HG03095 (cell line): ENCODE measurements around the gene ROR1.

ENCODE experiments used
- ATAC-seq: cut with Tn5 transposase; IDR thresholded peaks from one replicate; pipeline ENCODE4 v1.9.1; 2021; ENCODE audit warnings: moderate library complexity; ENCODE audit not compliant: unreplicated experiment

The ROR1 gene

DNA sequence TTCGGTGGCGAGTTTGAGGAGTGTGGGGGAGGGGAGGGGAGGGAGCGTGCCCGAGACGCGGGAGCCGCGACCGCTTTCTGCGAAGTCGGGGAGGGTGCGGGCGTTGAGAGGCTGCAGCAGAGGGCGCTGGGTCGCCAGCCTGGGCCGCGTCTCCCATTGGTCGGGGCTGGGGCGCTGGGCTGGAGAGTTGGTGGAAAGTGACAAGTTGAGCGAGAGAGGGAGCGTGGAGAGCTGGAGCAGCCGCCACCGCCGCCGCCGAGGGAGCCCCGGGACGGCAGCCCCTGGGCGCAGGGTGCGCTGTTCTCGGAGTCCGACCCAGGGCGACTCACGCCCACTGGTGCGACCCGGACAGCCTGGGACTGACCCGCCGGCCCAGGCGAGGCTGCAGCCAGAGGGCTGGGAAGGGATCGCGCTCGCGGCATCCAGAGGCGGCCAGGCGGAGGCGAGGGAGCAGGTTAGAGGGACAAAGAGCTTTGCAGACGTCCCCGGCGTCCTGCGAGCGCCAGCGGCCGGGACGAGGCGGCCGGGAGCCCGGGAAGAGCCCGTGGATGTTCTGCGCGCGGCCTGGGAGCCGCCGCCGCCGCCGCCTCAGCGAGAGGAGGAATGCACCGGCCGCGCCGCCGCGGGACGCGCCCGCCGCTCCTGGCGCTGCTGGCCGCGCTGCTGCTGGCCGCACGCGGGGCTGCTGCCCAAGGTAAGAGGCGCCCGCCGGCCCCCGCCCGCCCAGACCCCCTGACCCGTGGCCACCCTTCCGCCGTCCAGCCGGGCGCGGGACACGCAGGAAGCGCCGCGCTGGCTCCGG, at the start of gene ROR1:
TSS of gene ROR1 (plus strand) at position 203 of the 802 bp plus-strand sequence.
- ATAC-seq, result peak; percentile 60

DNA sequence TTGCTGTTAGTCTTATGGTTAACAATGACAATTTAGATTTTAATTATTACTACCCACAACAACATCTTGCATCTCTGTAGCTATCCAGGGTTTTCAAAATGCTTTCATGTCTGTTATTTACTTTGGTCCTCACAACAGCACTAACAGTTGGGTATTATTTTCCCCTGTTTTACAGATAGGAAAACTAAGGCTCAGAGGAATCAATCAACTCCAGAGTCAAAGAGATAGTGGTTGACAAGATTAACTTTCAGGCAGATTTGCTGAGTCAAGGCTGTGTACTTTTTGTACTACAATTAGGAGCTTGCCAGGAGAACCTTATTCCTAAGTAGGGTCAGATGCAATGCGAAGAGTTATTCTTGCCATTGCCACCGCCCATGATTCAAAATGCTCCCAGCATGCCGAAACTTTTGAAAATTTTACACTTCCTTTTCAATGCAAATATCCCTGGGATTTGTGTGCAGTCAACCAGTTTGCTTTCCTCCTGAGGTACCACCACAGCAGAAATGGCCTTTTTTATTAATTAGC, 49.4 kb upstream of the ROR1 start:
- no peak for ATAC-seq

DNA sequence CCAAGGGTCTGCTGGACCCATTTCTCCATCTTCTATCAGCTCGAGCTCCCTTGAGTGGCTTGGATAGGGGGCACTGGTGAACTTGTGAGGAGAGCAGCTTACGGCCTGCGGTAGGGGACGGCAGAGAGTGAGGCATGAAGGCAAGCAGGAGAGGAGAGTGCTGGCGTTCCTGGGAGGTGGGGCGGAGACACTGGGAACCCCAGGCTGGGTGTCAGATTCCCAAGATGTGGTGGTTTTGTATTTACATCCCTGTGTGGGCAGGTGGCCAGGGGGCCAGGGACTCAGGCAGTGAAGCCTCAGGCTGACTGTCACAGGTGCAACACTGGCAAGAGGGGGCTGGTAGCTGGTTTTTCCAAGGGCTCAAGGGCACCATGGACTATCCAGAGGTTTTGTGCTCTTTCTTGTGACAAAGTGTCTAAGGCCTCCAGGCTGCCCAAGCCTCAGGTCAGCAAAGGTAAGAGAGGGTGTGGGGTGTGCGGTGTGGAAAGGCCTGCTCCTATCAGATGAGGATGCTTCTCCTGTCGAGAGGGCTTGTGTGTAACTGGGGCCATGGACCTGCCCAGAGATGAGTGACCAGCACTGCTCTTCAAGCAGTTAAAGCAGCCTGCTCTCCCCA, 45.1 kb upstream of the ROR1 start:
- ATAC-seq, result no peak

DNA sequence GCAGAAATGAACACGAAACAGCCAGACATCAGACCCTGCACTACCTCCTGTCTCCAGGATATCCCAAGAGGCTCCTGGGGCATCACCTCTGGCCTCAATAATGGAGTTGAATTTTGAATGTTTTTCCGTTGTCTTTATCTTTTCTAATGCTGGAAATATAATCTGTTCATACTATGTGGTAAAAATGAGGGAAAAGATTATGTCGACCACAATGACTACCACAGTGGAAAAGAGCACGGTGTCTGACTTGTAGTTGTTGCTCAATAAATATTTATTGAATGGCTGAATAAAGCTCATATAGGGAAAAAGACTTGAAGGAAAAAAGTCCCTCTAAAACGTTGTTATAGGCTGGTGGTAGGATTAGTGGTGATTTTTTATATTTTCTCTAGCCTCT, 44.6 kb upstream of the ROR1 start:
- no peak for ATAC-seq

DNA sequence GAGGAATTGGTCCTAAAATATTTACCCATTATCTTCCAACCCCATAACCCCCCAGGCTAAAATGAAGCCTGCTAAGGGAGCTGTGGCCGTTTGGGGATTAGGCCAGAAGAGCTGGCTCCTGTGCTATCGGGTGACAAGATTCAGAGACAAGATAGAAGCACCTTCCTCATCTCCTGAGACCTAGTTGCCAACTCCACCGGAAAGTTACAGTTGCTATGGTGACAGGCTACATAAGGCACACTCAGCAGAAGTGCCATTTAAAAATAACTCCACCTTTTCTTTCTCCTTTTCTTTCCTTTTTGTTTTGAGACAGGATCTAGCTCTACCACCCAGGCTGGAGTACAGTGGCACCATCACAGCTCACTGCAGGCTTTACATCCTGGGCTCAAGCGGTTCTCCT, 43.6 kb upstream of the ROR1 start:
- no peak for ATAC-seq

DNA sequence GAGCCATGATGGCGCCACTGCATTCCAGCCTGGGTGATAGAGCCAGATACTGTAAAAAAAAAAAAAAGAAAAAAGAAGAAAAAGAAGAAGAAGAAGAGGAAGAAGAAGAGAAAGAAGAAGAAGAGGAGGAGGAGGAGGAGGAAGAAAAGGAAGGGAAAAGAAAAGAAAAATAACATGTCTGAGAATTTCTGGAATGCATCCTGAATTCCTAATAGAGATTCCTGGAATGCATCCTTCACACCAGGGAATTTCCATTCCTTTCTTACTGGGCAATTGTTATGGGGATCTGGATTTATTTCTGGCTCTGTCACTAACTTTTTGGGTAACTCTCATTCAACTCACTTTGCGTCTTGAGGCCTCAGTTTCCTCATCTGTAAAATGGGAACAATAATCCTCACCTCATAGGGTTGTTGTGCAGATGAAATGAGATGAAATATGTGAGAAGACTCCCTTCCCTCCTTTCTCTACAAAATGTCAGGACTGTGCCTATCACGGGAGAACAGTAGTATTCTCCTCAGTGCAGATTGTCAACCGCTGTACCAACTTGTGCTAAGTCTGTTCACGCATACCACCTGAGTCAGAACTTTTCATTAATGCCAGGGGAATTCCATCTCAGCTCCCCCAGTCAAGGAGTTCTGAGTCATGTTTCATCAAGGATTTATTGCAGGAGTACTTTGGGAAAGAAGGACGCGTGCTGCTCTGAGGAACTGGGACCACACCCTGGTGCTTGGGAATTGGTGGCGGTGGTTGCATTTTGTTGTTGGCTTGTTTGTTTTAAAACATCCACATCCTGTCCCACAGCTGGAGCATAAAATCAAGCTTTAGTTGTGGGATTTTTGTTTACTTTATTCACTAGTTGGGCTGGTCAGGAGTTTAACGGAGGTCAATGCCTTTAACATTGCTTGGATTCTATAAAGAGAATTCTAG, 42.4 kb upstream of the ROR1 start:
- no peak for ATAC-seq

DNA sequence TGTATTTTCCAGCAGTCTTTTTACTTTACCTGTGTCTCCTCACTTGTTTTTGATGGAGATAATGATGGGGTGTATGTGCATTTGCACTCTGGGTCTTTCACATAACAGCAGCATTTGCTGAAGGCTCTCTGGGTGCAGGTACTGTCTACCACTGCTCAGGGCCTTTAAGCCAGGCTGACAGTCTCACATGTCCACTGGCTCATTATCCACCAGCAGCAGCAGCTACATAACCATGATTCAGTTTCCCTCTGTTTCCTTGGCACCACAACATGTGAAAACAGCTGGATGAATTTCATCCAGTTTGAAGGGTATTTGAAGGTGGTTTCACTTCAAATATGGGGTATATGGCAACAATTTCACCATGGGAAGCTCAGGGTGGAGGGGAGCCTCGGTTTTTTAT, 41.2 kb upstream of the ROR1 start:
- no peak for ATAC-seq

DNA sequence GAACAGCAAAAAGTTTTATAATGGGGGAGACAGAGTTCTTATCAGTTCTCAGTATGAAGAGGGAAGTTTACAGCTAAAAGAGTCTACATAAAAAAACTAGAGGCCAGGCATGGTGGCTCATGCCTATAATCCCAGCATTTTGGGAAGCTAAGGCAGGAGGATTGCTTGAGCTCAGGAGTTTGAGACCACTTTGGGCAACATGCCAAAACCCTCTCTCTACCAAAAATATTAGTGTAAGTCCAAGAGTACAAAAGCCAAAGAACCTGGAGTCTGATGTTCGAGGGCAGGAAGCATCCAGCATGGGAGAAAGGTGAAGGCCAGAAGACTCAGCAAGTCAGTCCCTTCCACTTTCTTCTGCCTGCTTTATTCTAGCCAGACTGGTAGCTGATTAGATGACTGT, 35.0 kb upstream of the ROR1 start:
- no peak for ATAC-seq

DNA sequence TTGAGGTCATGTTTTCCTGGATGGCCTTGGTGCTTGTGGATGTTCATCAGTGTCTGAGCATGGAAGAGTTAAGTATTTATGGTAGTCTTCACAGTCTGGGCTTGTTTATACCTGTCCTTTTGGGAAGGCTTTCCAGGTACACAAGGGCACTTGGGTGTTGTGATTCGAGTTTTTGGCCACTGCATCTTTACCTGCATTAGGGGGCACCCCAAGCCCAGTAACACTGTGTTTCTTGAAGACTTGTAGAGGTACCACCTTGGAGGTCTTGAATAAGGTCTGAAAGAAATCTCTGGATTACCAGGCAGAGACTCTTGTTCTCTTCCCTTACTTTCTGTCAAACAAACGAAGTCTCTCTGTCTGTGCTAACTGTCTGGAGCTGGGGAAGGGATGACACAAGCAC, 34.4 kb upstream of the ROR1 start:
- ATAC-seq, result no peak

DNA sequence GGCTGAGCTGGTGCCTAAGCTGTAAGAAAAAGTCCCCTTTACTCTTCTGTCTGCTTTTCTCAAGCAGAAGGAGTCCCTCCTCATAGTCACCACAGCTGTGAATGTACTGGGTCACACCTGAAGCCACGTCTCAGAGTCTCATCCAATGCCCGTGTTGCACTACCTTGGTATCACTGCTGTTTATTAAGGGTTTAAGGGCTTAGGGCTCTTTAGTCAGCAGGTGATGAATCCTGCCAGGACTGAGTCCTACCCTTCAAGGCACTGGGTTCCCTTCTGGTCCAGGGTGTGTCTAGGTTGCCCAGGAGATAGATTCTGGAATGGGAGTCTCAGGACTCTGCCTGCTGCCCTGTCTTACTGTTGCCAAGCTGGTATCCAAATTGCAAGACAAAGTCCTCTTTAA, 33.4 kb upstream of the ROR1 start:
- ATAC-seq, result no peak

DNA sequence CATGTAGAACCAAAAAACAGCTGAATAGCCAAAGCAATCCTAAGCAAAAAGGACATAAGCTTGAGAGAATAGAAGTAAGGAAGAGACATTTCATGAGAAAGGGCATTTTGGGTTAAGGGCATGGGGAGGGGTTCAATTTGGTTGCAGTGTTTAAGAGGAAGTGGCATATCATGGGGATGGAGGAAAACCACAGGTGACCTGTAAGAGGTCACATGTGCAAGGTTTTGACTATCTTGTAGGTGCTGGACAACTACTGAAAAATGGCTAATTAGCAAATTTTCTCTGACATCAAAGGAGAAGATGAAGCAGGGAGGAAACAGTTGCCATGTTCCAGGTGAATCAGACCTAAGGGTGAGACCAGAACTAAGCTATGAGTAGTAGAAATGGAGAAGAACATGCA, 31.3 kb upstream of the ROR1 start:
- no peak for ATAC-seq

DNA sequence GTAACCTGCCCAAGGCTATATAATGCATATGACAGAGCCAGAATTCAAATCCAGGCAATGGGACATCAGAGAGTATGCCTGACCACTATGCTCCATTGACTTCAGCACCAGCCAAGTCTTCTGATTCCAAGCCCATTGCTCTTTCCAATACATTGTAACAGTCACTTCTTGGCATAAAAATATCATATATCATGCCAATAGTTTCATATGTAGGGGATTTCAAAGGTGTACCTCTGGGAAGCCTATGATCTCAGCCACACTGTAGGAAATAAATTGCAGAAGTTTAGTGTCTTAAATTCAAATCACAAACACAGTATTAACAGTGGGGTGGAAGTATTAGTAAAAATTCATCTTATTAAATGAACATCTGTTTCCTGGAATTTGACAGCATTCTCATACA, 30.0 kb upstream of the ROR1 start:
- ATAC-seq, result no peak

DNA sequence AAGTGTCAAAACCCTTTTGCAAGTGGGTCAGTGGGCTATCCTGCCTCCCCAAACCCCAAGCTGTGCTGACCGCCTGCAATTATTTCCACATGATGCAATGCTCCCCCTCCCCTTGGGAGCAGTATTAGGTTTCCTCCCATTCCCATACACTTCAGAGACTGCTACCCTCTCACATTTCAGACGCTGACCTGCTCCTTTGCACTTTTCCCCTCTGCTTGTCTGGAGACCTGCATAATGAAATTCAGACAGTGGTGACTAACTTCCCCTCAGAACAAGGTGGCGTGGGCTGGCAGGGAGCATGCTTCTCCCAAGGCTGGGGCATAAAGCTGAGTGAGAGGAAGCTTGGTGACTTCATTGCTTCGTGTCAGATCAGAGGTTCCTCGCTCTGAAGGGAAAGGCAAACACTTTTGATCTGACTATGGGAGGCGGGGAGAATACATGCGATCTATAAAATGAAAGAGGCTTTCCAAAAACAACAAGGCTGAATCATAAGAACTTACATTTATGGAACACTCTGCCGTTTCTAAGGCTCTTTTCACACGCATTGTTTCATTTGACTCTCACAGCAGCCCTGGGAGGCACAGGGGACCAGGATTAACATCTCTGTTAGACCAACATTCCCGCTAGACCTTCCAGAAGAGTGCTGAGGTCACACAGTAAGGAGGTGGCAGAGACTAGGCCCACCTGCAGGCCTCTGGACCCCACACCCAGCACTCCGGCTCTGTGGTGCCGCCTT, 27.5 kb upstream of the ROR1 start:
- no peak for ATAC-seq

DNA sequence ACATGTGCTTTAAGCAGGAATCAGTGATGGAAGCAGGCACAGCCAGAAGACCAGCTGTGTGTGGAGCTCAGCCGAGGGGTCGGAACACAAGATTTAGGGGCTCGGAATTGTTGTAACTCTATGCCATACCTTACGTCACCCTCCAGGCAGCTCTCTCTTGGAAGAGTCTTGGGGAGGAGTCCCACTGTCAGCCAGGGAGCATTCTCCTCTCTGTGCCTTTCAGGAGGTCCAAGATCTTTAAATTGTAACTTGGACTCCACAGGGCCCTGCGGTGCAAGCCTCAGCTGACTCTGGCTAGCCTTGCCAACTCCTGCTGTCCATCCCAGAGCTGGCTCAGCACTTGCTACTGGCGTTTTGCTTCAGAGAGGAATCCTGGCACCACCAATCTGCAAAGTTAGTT, 26.4 kb upstream of the ROR1 start:
- no peak for ATAC-seq

DNA sequence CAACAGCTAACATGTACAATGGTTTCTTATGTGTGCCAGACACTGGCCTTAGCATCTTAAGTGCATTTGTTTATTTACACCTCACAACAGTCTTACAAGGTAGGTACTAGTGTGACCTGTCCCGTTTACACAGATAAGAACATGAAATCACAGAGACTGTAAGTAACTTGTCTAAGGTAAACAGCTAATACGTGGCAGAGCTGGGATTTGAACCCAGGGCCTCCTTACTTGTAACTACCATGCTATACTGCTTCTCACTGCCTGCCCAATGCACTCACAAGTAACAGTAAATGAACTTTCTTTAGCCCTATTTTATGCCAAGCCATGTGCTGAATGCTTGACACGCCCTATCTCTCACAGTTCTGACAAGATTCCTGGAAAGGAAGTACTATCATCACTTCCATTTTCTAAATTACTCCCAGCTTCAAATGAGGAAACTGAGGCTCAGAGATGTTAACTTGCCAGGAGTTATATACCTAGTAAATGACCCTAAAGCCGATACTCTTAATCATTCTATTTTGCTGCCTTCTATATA, 25.7 kb upstream of the ROR1 start:
- ATAC-seq, result no peak

DNA sequence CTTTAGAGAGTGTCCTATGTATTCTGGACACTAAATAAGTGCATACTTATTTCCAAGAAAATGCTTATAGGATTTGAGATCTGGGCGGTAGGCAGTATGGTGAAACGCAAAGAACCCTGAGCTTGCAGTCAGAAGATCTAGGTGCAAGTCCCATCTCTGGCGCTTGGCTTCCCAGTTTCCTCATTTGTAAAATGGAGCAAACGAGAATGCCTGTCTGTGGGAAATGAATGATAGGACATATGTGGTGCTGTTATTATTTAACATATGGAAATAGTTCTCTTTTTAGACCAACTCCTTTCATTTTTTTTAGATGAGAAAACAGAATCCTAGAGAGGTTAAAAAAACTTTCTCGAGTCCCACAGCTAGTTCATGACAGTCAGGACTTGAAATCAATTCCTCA, 25.2 kb upstream of the ROR1 start:
- no peak for ATAC-seq

DNA sequence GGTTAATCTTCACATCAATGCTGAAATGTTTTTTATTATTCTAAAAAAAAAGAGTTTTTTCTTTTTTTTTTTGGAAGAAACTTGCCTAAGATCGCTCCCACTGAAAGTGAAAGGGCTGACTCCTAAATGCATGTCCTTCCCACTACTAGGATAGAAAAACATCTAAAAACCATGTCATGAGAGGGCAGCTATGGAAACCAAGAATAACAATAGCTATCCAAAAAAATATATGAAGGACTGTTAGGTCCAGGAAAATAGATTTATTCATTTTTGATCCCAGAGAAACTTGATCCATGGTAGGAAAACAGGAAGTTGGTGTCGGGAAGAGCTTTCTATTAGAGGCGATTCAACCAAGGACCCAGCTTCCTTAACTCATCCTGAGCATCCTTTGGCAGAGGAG, 23.1 kb upstream of the ROR1 start:
- ATAC-seq, result no peak

DNA sequence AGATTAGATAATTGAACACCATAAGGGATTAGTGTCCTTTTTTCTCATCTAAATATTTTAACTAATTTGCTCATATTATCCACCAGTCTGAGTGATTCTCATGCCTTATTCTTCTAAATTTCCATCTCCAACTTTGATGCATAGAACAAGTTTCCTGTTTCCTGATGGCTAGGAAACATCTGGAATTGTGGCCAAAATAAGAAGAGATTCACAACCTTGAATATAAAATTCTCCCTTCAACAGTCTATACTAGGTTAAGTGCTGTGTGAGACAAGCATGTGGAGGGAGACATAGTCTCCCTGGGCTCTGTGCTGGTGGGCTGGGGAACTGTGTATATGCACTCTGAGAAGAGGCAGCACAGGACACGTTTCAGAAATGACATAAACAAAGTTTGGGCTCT, 21.6 kb upstream of the ROR1 start:
- ATAC-seq, result no peak

DNA sequence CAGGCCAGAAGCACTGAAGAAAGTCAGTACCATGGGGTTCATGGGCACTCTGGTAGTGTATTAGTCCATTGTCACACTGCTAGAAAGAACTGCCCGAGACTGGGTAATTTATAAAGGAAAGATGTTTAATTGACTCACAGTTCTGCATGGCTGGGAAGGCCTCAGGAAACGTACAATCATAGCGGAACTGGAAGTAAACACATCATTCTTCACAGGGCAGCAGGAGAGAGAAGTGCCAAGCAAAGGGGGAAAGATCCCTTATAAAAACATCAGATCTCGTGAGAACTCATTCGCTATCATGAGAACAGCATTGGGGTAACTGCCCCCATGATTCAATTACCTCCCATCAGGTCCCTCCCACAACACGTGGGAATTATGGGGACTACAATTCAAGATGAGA, 20.2 kb upstream of the ROR1 start:
- no peak for ATAC-seq

DNA sequence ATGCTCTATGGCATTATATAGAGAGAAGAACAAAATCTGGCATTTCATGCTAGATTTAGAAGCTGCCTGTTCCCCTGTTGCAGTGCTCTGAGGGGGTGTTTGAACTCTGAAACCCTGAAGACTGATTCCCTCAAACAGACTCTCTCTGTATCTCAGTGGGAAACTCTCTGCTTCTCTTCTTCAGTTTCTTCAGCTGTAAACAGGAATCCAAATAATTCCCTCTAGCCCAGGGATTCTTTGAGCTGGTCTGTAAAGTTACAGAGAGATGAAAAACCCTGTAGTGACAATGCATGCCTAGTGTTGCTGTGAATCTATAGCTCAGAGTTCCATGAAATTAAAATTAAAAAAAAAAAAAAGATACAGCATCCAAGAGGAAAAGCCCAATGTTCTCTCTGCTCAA, 17.0 kb upstream of the ROR1 start:
- no peak for ATAC-seq

DNA sequence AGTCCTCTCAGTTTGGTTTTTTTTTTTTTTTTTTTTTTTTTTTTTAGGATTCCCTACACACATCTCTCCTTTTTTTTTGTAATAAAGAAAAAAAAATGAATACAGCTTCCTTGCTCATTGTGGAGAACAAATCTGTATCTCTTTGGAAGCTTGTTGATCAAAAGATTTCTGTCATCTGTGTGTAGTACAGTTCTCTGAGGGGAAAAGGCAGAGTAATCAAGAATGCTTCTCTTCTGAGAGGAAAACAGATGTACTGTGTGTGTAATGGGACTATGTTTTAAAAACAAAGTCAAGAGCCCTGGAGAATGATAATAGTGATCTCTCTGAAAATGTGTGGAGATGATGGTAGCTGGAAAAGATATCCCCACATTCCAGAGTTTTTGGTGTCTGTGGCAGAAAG, 16.5 kb upstream of the ROR1 start:
- ATAC-seq, result no peak
